HCT116 (cell line): ENCODE measurements around the gene DDX10.

Experiments used
- CBX3 ChIP-seq: IDR thresholded peaks from 2 replicates; pipeline ENCODE4 v1.6.1; 2012; ENCODE audit warnings: low read depth
- CEBPB ChIP-seq: IDR thresholded peaks from 2 replicates; pipeline ENCODE4 v1.6.1; 2012; ENCODE audit warnings: low read depth
- MAX ChIP-seq: IDR thresholded peaks from 2 replicates; pipeline ENCODE4 v1.6.1; 2012
- POLR2A ChIP-seq: IDR thresholded peaks from 2 replicates; pipeline ENCODE4 v1.7.0; 2011; ENCODE audit warnings: borderline replicate concordance; ENCODE audit not compliant: insufficient read depth, insufficient read length; ENCODE audit errors: extremely low read depth
- POLR2AphosphoS5 ChIP-seq: IDR thresholded peaks from 2 replicates; pipeline ENCODE4 v1.6.1; 2011; ENCODE audit warnings: mild to moderate bottlenecking, low read depth, low read length, moderate library complexity
- RAD21 ChIP-seq: IDR thresholded peaks from 2 replicates; pipeline ENCODE4 v1.6.1; 2012; ENCODE audit warnings: low read depth, mild to moderate bottlenecking
- YY1 ChIP-seq: IDR thresholded peaks from 2 replicates; pipeline ENCODE4 v1.6.1; 2011; ENCODE audit warnings: low read length, low read depth, moderate library complexity, mild to moderate bottlenecking; ENCODE audit not compliant: insufficient replicate concordance; ENCODE audit errors: extremely low read depth
- ZNF274 ChIP-seq: fragments of 200-500 bp; sonication (Bioruptor generic); IDR thresholded peaks from 2 replicates; pipeline ENCODE4 v1.6.1; 2014; ENCODE audit warnings: mild to moderate bottlenecking, low read depth, low read length, inconsistent platforms
- TF ChIP-seq, protein P1 (sequence below), 3 experiments: fragments of 200-600 bp in 1 of 3; sonication (generic) in 1 of 3; IDR thresholded peaks in 2 of 3; conservative IDR thresholded peaks in 1 of 3; 2 replicates each; pipeline ENCODE4 v1.5.1; 2012 to 2017; ENCODE audit warnings: low read depth in 2 of 3, low read length in 2 of 3, antibody characterized with exemption in 1 of 3, borderline replicate concordance in 1 of 3, control low read depth in 1 of 3, mild to moderate bottlenecking in 1 of 3, mixed read lengths in 1 of 3, mixed run types in 1 of 3, moderate library complexity in 1 of 3; ENCODE audit not compliant: insufficient read depth in 1 of 3

DNA sequence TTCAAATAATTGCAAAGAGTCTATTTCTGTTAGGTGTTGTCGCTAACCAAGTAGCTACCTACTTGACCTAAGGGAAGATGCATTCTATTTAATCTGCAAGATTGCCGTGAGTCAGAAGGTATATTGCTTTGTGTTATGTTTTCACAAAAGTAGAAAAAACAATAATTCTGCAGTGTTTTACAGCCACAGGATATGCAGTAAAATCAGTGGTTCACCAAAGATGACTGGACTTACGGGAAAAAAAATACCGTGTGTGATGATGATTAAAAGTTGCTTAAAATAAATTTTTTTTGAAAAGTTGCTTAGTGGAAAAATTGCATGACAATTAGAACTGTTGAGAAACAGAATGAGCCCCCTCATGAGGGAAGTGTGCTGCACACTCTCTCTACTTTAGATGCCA, 209.1 kb downstream of the DDX10 start:
- no peak for TF ChIP-seq CEBPB
- TF ChIP-seq, protein P1, sequence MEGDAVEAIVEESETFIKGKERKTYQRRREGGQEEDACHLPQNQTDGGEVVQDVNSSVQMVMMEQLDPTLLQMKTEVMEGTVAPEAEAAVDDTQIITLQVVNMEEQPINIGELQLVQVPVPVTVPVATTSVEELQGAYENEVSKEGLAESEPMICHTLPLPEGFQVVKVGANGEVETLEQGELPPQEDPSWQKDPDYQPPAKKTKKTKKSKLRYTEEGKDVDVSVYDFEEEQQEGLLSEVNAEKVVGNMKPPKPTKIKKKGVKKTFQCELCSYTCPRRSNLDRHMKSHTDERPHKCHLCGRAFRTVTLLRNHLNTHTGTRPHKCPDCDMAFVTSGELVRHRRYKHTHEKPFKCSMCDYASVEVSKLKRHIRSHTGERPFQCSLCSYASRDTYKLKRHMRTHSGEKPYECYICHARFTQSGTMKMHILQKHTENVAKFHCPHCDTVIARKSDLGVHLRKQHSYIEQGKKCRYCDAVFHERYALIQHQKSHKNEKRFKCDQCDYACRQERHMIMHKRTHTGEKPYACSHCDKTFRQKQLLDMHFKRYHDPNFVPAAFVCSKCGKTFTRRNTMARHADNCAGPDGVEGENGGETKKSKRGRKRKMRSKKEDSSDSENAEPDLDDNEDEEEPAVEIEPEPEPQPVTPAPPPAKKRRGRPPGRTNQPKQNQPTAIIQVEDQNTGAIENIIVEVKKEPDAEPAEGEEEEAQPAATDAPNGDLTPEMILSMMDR (IDR thresholded peaks at IDR 0.05 in 2 of 3, conservative IDR thresholded peaks at IDR 0.05 in 1 of 3; ENCODE audit: borderline replicate concordance in 1 of 3, insufficient read depth in 1 of 3, low read depth in 2 of 3, low read length in 2 of 3): no peak
- no peak for TF ChIP-seq ZNF274
- no peak for TF ChIP-seq CBX3
- no peak for TF ChIP-seq MAX
- TF ChIP-seq POLR2AphosphoS5: no peak
- no peak for TF ChIP-seq YY1
- no peak for TF ChIP-seq POLR2A
- TF ChIP-seq RAD21: no peak
